HG02973 (cell line): Measurements from ENCODE around the gene AHDC1.

ENCODE experiments used
- ATAC-seq: cut with Tn5 transposase; IDR thresholded peaks from one replicate; pipeline ENCODE4 v1.9.1; 2021; ENCODE audit warnings: moderate library complexity; ENCODE audit not compliant: unreplicated experiment

The AHDC1 gene

DNA sequence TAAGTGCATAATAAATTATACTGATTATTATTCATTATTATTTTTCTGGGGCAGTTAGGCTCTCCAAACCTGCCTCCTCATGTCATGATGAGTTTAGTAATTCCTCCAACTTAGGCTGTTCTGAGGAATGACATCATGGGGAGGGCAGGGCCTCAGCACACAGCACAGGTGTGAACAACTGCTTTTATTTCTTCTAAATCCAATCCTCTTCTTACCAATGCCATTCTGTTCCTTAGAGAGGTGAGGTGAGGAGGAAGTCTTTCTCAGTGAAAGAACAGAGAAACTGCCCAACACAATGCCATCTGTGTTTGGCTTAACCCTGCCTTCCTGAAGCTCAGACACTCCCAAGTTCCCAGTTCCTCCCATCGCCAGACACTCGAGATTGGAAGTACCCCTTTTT, 68.6 kb downstream of the AHDC1 start:
- no peak for ATAC-seq

GRCh38 chr1:27531959-27532685, 71.8 kb downstream of the AHDC1 start:
- ATAC-seq = no peak

GRCh38 chr1:27530192-27530591, 73.8 kb downstream of the AHDC1 start:
- ATAC-seq = no peak

- no peak for ATAC-seq
Observed at GRCh38 chr1:27529704-27530018, 74.3 kb downstream of the AHDC1 start.

DNA sequence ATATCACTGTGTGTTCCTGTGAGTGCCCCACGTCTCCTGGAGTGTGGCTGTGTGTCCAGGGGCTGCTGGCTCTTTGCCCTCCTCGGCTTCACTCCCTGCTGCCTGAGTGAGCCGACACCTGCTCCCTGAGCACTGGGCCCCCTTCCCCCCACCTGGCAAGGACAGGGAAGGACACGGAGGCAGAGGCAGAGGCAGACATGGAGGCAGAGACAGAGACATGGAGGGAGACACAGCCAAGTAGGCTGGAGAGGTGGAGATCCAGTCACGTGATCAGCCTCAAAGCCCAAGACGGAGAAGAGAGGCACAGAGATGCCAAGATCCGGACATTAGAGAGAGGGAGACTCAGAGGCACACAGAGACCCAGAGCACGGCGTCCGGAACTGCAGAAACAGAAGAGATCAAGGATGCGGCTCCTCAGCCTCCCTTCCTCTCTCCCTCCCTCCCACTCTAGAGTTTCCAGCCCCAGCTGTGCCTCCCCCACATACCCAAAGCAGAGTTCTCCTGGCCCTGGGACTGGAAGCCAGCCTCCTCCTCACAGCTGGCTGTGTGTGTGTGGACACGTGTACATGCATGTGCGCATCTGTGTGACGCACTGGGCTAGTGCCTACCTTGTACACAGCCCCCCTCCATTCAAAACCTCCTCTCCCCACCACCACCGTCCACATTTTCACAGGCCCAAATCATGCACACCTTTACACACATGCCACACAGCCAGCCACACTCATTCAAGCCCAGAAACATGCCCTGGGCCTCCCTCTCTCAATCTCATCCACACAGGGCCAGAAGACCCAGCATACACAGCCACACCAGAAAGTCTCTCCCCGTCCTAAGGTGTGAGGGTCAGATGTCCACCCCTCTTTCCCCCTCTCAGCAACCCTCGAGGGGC, 74.9 kb downstream of the AHDC1 start:
- ATAC-seq = no peak

DNA sequence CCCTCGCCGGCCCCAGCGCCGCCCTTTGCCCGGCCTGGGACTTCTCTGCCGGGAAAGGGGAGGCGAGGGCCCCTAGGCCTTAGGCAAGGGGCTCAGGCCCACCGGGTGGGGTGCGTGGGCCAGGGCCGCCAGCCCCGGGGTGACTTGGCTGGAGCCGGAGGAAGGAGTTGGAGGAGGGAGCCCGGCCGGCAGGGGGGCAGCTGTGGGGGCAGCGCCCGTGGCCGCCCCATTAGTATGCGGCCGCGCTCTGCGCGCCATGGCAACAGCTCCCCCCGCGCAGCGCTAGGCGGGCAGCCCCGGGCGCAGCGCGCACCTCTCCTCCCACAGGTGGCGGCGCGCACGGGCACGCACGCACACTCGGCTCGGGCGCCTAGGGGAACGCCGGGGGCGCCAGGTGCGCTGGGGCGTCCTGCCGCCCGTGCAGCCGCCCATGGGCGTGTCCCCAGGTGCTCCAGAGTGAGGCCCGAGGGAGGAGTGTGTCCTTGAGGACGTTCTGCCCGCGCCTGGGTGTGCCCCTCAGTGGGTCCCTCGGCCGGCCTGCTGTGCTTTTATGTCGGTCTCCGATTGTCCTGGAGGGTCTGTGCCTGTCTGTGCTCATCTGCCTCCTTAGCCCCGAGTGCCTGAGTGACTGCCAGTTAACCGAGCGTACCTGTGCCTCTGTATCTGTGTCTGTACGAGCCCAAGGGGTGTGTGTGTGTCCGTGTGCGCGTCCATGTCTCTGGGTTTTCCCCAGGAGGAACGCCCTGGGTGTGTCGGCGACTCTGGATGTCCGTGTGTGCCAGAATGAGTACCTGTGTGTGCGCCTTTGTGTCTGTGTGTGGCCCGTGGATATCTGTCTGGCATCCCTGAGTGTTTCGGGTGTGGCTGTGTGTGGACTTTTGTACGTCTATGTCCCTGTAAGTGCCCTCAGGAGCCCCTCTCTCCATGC, 75.8 kb downstream of the AHDC1 start:
- ATAC-seq = no peak

- no peak for ATAC-seq
Observed at GRCh38 chr1:27527223-27527889, 76.6 kb downstream of the AHDC1 start.

GRCh38 chr1:27526569-27527222, 77.2 kb downstream of the AHDC1 start:
- ATAC-seq = no peak

DNA sequence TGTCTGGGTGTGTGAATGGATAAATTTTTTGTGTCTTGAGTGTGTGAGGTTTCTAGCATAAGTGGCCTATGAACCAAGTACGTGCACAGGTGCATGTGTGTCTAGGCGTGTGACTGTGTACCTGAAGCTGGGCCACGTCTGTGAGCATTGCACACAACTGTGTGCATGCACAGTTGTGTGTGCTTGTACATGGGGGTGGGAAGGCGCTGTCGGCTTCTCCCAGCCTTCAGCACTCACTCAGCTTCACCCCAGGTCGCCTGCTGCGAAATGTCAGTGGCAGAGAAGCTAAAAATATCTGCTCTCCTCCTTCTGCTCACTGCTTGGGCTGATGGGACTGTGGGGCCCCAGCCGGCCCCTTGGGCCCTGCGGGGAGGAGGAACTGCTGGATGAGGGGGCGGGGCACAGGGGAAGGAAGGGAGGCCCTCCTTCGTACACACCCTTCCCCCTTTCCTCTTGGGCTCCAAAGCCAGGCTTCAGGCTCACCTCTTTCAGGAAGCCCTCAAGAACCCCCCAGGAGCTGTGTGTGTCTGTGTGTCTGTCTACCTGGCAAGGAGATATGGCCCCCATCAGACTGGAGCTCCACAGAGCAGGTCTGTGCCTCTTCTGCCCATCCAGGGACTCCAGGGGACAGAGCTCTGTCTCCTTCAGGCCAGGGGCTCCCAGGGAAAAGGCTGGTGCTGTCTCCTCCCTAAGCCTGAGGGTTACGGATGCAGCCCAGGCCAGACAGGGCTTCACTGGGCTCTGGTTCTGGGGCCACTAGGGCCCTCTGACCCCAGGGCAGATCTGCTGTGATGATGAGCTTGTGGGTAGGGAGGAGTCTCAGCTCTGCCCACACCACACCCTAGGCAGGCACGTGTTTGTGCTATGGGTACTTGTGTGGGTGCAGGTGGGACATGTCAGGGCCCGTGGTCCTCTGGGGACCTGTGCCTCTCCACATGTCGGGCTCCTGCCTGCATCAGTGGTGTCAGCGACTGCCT, 78.4 kb downstream of the AHDC1 start:
- no peak for ATAC-seq

GRCh38 chr1:27523337-27524020, 80.5 kb downstream of the AHDC1 start:
- ATAC-seq = no peak

DNA sequence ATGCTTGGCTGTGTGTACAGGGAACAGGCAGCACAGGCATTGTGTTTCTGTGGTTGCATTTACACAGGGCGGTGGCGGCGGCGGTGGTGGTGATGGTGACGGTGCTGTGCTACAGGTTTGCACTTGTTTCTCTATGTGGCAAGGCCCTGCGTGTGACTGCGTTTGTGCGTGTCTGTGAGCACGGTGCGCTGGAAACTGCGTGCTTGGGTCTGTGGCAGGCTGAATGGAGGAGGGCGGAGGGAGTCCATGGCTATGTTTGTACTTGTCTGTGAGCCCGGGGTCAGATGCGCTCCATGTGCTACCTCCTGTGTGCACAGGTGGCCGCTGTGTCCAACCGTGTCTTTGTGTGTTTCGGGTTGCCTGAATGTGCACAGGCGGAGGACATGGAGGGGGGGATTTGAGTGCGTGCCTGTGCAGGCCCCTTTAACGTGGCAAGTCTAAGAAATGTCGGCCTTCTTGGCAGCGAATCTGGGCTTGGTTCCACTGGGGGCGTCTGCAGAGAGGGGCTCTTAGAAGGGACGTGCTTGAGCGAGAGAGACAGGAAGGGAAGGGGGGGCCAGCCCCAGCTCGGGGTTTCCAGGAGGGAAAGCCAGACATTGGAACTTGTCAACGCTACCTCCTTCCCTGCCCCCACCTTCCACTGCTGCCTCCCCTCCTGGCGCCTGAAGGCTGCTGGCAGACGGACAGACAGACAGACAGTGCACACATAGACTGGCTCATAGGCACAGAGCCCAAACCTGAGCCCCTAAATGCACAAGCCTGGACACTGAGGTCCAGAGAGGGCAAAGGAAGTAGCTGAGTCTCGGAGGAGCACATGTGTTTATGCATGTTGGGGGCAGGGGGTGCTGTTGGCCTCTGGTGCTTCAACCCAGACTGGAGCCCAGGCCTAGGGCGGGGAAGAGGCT, 81.3 kb downstream of the AHDC1 start:
- ATAC-seq = no peak

DNA sequence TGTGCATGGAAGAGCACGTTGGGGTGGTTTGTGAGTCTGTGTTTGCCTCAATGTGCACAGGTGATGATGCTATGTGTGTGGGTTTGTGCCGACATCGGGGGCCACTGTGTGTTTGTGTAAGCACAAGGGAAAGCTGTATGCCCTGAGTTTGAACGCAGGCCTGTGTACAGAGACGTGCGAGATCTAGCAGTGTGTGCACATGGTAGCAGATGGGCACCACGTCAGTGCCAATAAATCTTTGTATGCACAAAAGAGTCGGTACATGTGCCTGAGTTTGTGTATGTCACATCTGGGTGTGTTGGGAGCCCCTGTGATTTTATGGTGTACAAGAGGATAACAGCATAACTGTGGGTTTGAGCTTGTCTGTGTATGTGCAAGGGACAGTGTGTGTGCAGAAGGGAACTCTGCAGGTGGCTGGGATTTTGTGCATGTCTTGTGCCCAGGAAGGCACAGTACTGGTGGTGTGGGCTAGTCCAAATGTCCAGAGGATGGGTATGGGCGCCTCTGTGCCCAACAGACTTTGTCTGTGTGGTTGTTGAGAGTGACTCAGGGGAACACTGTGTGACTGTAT, 82.0 kb downstream of the AHDC1 start:
- no peak for ATAC-seq

GRCh38 chr1:27521336-27521831, 82.6 kb downstream of the AHDC1 start:
- no peak for ATAC-seq

GRCh38 chr1:27520651-27521050, 83.3 kb downstream of the AHDC1 start:
- ATAC-seq = no peak

DNA sequence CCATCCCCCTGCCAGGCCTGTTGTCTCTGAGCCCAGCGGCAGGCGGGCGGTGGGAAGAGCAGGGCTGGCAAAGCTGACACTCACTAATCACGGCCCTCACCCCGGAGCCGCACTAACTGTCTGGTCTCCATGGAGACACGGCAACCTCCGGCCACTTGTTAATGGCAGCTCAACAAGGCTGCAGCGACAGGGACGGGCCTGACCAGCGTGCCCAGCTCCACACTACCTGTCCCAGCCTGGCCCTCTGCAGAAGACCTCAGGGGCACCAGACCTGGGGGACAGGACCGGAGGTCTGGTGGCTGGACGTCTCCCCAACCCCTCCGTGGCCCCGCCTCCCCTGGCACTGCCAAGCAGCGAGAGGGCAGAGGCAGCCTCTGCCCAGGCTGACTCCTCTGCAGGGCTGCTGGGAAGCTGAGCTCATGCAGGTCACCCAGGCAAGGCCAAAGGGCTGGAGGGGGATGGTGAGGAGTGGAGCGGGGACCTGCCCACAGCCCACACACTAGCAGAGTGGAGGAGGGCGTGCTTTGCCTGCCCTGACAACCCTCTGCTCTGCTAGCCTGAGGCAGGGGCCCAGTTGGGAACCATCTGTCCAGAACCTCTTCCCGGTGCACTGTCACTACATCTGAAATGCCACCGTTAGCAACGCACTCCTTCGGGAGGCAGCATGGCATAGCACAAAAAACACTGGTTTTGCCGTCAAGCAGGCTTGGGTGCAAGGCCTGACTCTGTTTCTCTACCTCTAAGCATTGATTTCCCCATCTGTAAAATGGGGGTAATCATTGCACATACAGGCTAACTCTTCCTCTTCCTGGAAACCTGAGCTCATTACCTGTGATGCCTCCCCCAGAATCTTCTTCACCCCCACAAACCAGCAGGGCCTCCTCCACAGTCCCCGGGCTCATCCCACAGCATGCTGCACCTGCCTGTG, 84.3 kb downstream of the AHDC1 start:
- no peak for ATAC-seq

DNA sequence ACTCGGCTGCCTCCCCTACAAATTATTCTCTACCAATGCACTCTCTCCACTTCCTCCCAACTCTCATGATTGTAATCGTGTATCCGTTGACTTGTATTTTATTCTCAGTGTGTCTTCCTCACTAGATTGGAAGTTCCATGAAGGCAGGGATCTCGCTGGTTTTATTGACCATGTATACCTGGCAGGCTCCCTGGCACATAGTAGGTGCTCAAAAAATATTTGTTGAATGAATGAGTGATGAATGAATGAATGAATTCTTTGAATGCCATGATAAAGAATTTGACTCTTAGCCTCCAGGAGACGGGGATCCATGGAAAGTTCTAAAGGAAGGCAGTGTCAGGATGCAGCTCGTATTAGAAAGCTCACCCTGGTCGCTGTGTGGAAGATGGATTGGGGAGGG, 85.1 kb downstream of the AHDC1 start:
- ATAC-seq = no peak
